Fibroblast of villous mesenchyme (primary cell): ENCODE measurements around the gene FAM181A. TPM values are rescaled to one million over a fixed set of nuclear protein-coding genes. Genes with fewer than 3 reads are reported as not detected.

Experiments used
- DNase-seq: peaks from one replicate; pipeline ENCODE4 v3.0.0-alpha.2; 2010; ENCODE audit warnings: low read depth
- H3K4me3 ChIP-seq: 2 replicates; pipeline ENCODE4 v1.5.1; 2011; ENCODE audit warnings: low read depth, mild to moderate bottlenecking, low read length
- CTCF ChIP-seq: IDR thresholded peaks from 2 replicates; pipeline ENCODE4 v1.5.1; 2012; ENCODE audit warnings: low read depth, mild to moderate bottlenecking, low read length; ENCODE audit not compliant: insufficient read depth
- total RNA-seq: library from RNA; depleted of rRNA; stranded (reverse); fragments of >200 nt; gene quantifications from 2 replicates; pipeline ENCODE4 v1.2.3, GENCODE V29; 2012

Gene FAM181A
- total RNA-seq, 1 donor, result not detected

DNA sequence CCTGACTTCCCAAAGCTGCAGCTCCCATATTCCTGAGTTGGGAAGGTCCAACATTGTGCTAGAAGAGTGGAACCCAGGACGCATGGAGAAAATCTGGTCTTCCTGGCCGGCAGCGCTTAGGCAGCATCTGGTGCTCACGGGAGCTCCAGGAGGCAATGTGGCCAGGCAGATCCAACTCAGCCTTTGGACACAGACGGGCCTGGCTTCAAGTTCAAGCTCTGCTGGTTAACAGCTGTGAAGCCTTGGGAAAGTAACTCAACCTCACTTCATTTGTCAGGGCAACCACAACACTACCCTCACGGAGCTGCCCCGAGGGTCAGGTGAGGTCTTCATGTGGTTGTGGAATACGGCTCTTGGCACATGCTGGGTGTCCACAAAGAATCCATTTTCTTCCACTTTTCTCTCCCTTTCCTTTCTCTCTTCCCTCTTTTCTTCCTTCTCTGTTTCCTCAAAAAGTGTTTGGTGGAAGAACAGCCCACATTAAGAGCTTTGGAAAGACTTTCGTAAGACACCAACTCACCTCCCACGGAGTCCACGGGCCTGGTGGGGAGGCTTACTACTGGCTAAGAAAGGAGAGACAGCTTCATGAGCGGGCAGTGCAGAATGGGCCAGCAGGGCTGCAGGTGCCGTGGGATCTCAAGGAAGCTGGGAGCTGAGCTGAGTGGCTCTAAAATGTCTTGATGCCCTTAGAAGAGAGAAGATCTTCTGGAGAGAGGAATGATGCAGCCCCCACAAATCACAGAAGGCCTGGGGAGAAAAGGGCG lies 2.4 kb upstream of the FAM181A start:
- no peak for DNase-seq
- H3K4me3 ChIP-seq, result no peak overlapping the region
- no peak for TF ChIP-seq CTCF

DNA sequence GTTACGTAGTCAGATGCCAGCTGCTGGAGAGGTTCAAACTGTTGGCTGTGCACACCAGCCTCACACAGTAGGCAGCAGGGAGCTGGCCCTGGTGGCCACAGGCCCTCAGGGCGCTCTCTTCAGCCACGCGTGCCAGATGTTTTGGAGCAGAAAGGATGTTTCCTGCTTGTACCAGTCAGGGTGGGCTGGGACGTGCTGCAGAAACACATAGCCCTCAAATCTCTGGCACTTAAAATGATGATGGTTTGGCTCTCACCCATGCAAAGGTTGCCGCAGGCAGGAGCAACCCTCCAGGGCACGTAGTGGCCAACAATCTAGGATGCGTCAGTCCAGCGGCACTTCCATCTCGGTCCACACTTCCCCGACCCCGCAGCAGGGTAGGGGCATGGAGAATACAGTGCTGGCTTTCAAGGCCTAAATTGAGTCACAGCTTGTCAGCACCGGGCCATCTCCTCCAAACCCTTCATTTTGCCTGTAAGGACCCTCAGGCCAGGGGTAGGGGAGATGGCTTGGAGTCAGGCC lies 1.7 kb upstream of the FAM181A start:
- TF ChIP-seq CTCF, result no peak
- H3K4me3 ChIP-seq, result no peak overlapping the region
- no peak for DNase-seq

- TF ChIP-seq CTCF, result no peak
- H3K4me3 ChIP-seq, result no peak overlapping the region
- DNase-seq, result no peak
Observed at GRCh38 chr14:93926245-93926872, 785 bp upstream of the FAM181A start.

- no peak for DNase-seq
- TF ChIP-seq CTCF, result no peak
- no peak overlapping the region for H3K4me3 ChIP-seq
Observed at GRCh38 chr14:93927800-93928145, 629 bp downstream of the FAM181A start.

DNA sequence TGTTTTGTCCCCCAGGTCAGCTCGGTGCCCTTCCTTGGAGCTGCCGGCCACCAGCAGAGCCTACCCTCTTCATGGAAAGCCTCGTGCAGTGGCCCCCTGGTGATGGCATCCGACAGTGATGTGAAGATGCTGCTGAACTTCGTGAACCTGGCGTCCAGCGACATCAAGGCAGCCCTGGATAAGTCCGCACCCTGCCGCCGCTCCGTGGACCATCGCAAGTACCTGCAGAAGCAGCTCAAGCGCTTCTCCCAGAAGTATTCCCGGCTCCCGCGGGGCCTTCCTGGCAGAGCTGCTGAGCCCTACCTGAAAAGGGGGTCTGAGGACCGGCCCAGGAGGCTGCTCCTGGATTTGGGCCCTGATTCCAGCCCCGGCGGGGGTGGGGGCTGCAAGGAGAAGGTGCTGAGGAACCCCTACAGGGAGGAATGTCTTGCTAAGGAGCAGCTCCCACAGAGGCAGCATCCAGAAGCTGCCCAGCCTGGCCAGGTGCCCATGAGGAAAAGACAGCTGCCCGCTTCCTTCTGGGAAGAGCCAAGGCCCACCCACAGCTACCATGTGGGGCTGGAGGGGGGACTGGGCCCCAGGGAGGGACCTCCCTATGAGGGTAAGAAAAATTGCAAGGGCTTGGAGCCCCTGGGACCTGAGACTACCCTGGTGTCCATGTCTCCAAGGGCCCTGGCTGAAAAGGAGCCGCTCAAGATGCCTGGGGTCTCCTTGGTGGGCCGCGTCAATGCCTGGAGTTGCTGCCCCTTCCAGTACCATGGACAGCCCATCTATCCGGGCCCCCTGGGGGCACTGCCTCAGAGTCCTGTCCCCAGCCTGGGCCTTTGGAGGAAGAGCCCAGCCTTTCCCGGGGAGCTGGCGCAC lies 1.3 kb downstream of the FAM181A start:
- no peak for TF ChIP-seq CTCF
- DNase-seq, result no peak
- no peak overlapping the region for H3K4me3 ChIP-seq

DNA sequence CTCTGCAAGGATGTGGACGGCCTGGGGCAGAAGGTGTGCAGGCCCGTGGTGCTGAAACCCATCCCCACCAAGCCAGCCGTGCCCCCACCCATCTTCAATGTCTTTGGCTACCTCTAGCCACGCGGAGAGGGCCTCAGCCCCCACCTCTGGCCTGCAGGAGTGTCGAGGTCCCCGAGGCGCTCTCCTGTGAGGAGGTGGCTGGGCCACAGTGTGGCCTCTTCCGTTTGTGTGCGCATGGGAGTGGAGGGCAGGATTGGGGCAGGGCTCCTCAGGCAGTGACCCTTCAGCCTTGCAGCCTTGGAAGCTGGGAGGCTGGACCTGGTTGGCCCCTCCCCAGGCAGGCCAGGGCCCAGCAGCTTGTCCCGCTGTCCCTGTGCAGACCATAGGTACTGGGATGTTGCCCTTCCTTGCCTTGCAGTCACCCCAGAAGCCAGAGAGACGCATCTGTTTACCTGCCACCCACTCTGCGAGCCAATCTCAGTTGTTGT lies 1.9 kb downstream of the FAM181A start:
- TF ChIP-seq CTCF, result no peak
- H3K4me3 ChIP-seq, result no peak overlapping the region

More for the DNA sequence above, 1.9 kb downstream of the FAM181A start:
- no peak for DNase-seq
